Tibial nerve (tissue), 4 donors: Measurements from ENCODE around the gene PIEZO2.

Experiments
- CTCF ChIP-seq, 5 experiments: fragments of 200-600 bp in 3 of 5; fragments of 450-650 bp in 2 of 5; sonication (generic) in 3 of 5; IDR thresholded peaks; one replicate each; pipeline ENCODE4 v1.5.1; 2016 to 2019; ENCODE audit warnings: antibody characterized with exemption in 5 of 5, mild to moderate bottlenecking in 3 of 5, moderate library complexity in 2 of 5
- EP300 ChIP-seq, 2 donors: sonication (generic); formaldehyde crosslinking; IDR thresholded peaks; one replicate each; pipeline ENCODE4 v1.6.1; 2017; ENCODE audit warnings: antibody characterized with exemption in 2 of 2, mild to moderate bottlenecking in 1 of 2
- POLR2A ChIP-seq, 2 donors: fragments of 450-650 bp; IDR thresholded peaks; one replicate each; pipeline ENCODE4 v1.6.1; 2017; ENCODE audit warnings: antibody characterized with exemption in 2 of 2, mild to moderate bottlenecking in 2 of 2, moderate library complexity in 2 of 2

- no peak for TF ChIP-seq CTCF (IDR thresholded peaks at IDR 0.05)
- no peak for TF ChIP-seq POLR2A (IDR thresholded peaks at IDR 0.05)
- TF ChIP-seq EP300 (IDR thresholded peaks at IDR 0.05), result no peak
Observed at GRCh38 chr18:10792181-10792580, 357.2 kb downstream of the PIEZO2 start.
